Activated CD8-positive, alpha-beta T cell treated with anti-CD3 and anti-CD28 coated beads for 36 hours (primary cell): ENCODE measurements around the gene TFEB. TPM values are rescaled to one million over a fixed set of nuclear protein-coding genes. Genes with fewer than 3 reads are reported as not detected.

Source experiments
- ATAC-seq: fragments of 200-7000 bp; cut with Tn5 transposase; one replicate; pipeline ENCODE4 v1.10.0; 2021; ENCODE audit warnings: mild to moderate bottlenecking, moderate library complexity
- CTCF ChIA-PET: fragments of 350-600 bp; sonication (Branson Sonifier 250); formaldehyde crosslinking; loops from one replicate; lab custom pipeline; 2021; ENCODE audit warnings: antibody characterized with exemption; lab: Charles Lee
- POLR2A ChIA-PET: fragments of 350-600 bp; sonication (Branson Sonifier 250); formaldehyde crosslinking; loops from one replicate; lab custom pipeline; 2021; ENCODE audit warnings: antibody characterized with exemption; lab: Charles Lee
- DNase-seq: peaks from one replicate; pipeline ENCODE4 v3.0.0-alpha.2; 2020
- H3K27ac Mint-ChIP-seq: one replicate; pipeline ENCODE4 v1.8.0; 2021; ENCODE audit warnings: mild to moderate bottlenecking, mixed read lengths
- H3K27me3 Mint-ChIP-seq: one replicate; pipeline ENCODE4 v1.8.0; 2021; ENCODE audit warnings: mixed read lengths
- H3K36me3 Mint-ChIP-seq: one replicate; pipeline ENCODE4 v1.8.0; 2021; ENCODE audit warnings: low read depth, mixed read lengths
- H3K4me1 Mint-ChIP-seq: one replicate; pipeline ENCODE4 v1.8.0; 2021; ENCODE audit warnings: low read depth, mixed read lengths
- H3K4me3 Mint-ChIP-seq: one replicate; pipeline ENCODE4 v1.8.0; 2021; ENCODE audit warnings: mild to moderate bottlenecking, moderate library complexity, mixed read lengths
- H3K9me3 Mint-ChIP-seq: one replicate; pipeline ENCODE4 v1.8.0; 2021; ENCODE audit warnings: mixed read lengths
- intact Hi-C: fragments of 100-400 bp; cut with micrococcal nuclease; formaldehyde crosslinking; loops from one replicate; pipeline ENCODE4 v1.10.0; 2022
- total RNA-seq, 2 experiments: library from RNA; stranded (reverse); gene quantifications; one replicate each; pipeline ENCODE4 v1.2.3, GENCODE V29; 2021
- TF ChIP-seq, protein P1 (sequence below): fragments of 200-600 bp; IDR thresholded peaks from one replicate; pipeline ENCODE4 v1.8.0; 2022; ENCODE audit warnings: antibody characterized with exemption, mild to moderate bottlenecking

The TFEB gene
- total RNA-seq, 2 experiments from 2014 or later, result 14.6 to 15.9 TPM

DNA sequence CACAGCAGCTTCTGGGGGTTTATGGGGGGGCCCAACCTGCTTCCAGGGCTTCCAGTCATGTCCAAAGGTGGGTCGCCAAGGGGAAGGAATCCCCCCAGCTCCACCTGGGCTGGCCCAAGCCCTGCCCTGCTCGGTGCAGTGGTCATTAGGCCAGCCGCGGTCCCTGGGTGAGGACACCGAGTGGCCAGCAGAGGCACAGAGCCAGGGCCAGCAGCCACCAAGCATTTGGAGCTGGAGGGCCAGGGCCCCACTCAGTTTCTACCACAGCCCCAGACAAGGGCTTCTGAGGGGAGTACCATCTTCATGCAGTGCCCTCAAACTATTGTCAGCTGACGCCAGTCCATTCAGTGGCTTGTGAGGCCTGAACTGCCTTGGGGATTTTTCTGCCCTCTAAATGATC, 39.6 kb downstream of the TFEB start:
- no peaks in the 10 kb centered on the region for H3K27me3 Mint-ChIP-seq
- DNase-seq (no peak), ATAC-seq (no peak)
- no peaks in the 10 kb centered on the region for H3K9me3 Mint-ChIP-seq
- CTCF ChIA-PET, result interaction anchor here (1.2 to 1.6 kb wide), 2 partner anchors 11 to 13 kb away, joined by 3 read pairs; no protein-coding TSS in a partner anchor
- intact Hi-C loops, result no loop called here
- H3K4me3 Mint-ChIP-seq, result no peak overlapping the region
- no peaks in the 10 kb centered on the region for H3K4me1 Mint-ChIP-seq
- H3K36me3 Mint-ChIP-seq, result no peaks in the 10 kb centered on the region
- POLR2A ChIA-PET, result no interaction called here
- no peak overlapping the region for H3K27ac Mint-ChIP-seq
- TF ChIP-seq, protein P1, sequence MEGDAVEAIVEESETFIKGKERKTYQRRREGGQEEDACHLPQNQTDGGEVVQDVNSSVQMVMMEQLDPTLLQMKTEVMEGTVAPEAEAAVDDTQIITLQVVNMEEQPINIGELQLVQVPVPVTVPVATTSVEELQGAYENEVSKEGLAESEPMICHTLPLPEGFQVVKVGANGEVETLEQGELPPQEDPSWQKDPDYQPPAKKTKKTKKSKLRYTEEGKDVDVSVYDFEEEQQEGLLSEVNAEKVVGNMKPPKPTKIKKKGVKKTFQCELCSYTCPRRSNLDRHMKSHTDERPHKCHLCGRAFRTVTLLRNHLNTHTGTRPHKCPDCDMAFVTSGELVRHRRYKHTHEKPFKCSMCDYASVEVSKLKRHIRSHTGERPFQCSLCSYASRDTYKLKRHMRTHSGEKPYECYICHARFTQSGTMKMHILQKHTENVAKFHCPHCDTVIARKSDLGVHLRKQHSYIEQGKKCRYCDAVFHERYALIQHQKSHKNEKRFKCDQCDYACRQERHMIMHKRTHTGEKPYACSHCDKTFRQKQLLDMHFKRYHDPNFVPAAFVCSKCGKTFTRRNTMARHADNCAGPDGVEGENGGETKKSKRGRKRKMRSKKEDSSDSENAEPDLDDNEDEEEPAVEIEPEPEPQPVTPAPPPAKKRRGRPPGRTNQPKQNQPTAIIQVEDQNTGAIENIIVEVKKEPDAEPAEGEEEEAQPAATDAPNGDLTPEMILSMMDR, result no peak

DNA sequence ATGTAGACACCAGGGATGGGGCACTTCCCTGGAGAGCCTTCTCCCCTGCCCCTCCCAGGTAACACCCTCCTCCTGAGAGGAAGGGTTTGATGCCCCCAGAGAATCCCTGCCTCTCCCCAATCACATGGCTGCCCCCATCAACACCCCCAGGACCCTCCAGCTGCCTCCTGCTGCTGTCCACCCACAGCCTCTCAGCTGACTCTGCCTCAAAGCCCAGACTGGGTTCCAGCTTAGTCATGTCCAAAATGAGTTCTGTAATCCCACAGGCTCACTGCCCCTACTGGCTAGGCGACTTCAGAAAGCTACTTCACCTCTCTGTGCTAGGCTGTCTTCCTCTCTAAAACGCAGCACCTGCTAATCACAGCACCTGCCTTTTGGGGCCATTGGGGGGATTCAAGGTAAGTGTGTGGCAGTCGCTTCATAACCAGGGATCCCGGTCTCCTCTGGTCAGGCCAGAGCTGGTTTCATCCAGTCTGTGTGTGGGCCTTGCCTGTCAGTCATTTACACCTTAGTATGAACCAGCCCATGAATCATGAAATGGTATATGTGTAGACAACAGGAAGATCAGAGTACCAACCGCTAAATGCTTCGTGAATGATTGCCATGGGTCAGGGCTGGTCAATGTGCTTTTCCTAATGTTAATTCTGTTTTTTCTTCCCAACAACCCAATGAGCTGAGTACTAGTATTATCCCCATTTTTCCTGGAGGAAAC, 40.4 kb downstream of the TFEB start:
- Mint-ChIP-seq H3K9me3 (no peaks in the 10 kb centered on the region), H3K27ac (no peak overlapping the region), H3K4me3 (no peak overlapping the region), H3K4me1 (no peaks in the 10 kb centered on the region), H3K27me3 (no peaks in the 10 kb centered on the region), H3K36me3 (no peaks in the 10 kb centered on the region)
- POLR2A ChIA-PET, result no interaction called here
- CTCF ChIA-PET, result interaction anchor here (1.6 kb wide), 1 partner anchor 12 kb away, joined by 3 read pairs; no protein-coding TSS in a partner anchor
- intact Hi-C loops, result no loop called here
- DNase-seq (no peak), ATAC-seq (no peak)
- TF ChIP-seq, protein P1, result no peak

DNA sequence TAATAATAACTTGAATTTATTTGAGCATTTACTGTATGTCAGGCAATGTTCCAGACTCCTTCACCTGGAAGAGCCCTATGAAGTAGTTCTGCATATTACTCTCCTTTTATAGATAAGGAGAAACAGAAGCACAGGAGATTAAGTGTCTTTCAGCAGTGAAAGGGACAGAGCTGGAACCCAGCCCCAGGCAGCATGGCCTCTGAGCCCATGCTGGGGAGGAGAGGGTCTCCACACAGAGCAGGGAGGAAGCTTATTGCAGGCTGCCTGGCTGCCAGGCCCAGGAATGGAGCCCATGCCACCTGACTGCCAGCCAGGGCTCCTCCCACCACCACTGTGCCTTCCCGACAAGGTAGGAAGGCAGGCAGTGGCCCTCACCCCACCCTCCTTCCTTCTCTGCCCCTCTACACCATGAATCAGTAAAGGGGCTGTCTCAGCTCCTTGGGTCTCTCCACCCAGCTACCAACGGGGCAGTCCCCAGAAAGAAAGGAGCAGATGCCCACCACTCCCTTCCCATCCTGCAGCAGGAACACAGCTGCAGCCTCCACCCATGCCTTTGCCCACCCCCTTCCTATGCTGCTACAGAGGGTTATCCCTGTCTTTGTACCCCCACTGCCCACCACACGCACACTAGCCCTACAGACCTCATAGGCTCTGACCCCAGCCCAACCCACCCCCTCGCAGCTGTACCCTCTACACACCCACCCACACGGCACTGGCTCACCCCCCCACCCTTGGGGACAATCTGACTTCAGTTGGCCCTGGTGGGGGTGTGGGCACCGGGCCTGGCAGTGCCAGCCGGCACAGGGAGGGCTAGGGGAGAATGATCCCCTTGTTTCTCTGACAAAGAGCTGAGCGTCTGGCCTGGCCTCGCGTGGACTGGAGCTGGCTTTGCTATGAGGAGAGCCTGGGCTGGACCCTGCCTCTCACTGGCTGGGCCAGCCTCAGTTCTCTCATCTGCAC, 41.8 kb downstream of the TFEB start:
- H3K9me3 Mint-ChIP-seq, result no peaks in the 10 kb centered on the region
- intact Hi-C loops, result no loop called here
- ChIA-PET POLR2A (interaction anchor here (1.0 kb wide), 1 partner anchor 11 kb away, joined by 3 read pairs; no protein-coding TSS in a partner anchor), CTCF (interaction anchor here (3.0 kb wide), 1 partner anchor 10 kb away, joined by 15 read pairs; no protein-coding TSS in a partner anchor)
- DNase-seq (no peak), ATAC-seq (no peak)
- no peaks in the 10 kb centered on the region for H3K27me3 Mint-ChIP-seq
- H3K27ac Mint-ChIP-seq, result no peak overlapping the region
- H3K4me1 Mint-ChIP-seq, result no peaks in the 10 kb centered on the region
- H3K4me3 Mint-ChIP-seq, result no peak overlapping the region
- H3K36me3 Mint-ChIP-seq, result no peaks in the 10 kb centered on the region
- TF ChIP-seq, protein P1, result no peak

DNA sequence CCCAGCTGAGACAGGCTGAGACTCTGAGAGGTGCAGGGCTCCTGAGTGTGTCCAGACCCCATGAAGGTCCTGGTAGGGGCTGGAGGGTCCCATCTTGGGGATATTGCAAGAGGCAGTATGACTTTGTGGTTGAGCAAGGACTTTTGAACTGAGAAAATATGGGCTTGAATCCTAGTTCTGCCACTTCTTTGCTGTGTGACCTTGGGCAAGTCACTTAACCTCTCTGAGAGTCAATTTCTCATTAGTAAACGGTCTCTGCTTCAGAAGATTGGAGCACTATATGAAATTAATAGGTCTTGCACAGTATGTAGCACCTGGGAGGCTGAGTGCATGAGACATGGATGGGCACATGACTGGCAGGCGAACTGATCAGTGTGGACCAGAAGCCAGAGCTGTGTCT, 42.7 kb downstream of the TFEB start:
- no peak for ATAC-seq
- H3K27ac Mint-ChIP-seq, result no peak overlapping the region
- intact Hi-C loops, result no loop called here
- H3K36me3 Mint-ChIP-seq, result no peaks in the 10 kb centered on the region
- no peak overlapping the region for H3K4me3 Mint-ChIP-seq
- CTCF ChIA-PET, result interaction anchor here (0.7 to 3.0 kb wide), 2 partner anchors 9 to 61 kb away, joined by 3 to 15 read pairs; no protein-coding TSS in a partner anchor
- TF ChIP-seq, protein P1, result no peak
- H3K4me1 Mint-ChIP-seq, result no peaks in the 10 kb centered on the region
- H3K27me3 Mint-ChIP-seq, result no peaks in the 10 kb centered on the region
- POLR2A ChIA-PET, result interaction anchor here (1.0 kb wide), 1 partner anchor 12 kb away, joined by 3 read pairs; no protein-coding TSS in a partner anchor
- H3K9me3 Mint-ChIP-seq, result no peaks in the 10 kb centered on the region
- DNase-seq, result no peak
